ENCODE data around the gene PCDHA9. TPM values are rescaled to one million over a fixed set of nuclear protein-coding genes. Genes with fewer than 3 reads are reported as not detected.
A peak's percentile ranks its signal among the peaks of the same experiment; 100 is the strongest.
"Not testable (repeated sequence)": the region's sequence is repeated elsewhere in the genome, so short reads cannot be mapped to it uniquely, and the experiment has no call there.

The PCDHA9 gene
- total RNA-seq, 1 donor from 2014 or later = 0.32 TPM

GRCh38 chr5:140840978-140841962, 6.9 kb upstream of the PCDHA9 start, which contains the start of gene PCDHA8:
PCDHA8 (plus strand) TSS chr5:140841187; CDS start chr5:140841322, 135 bp downstream.
- no peak within 1 kb of the TSS for H3K27ac ChIP-seq
- peaks cover 23% of the 10 kb centered on the region for H3K27me3 ChIP-seq (ENCODE audit: low read depth)
- intact Hi-C loops (cut with DNase I) = no loop called here
- ATAC-seq (no peak), DNase-seq (no peak)
- no peak within 1 kb of the TSS for H3K4me3 ChIP-seq
- H3K4me1 ChIP-seq = no peaks in the 10 kb centered on the region
- H3K9me3 ChIP-seq = peaks cover 13% of the 10 kb centered on the region
- peak; percentile 10 for TF ChIP-seq CTCF (IDR thresholded peaks at IDR 0.05)
- H3K36me3 ChIP-seq = no peaks in the 10 kb centered on the region

- no peak overlapping the region for H3K27ac ChIP-seq
- TF ChIP-seq CTCF (IDR thresholded peaks at IDR 0.05) = no peak
- no peaks in the 10 kb centered on the region for H3K36me3 ChIP-seq
- no peaks in the 10 kb centered on the region for H3K4me1 ChIP-seq
- ATAC-seq (no peak), DNase-seq (no peak)
- H3K27me3 ChIP-seq (ENCODE audit: low read depth) = peaks cover 21% of the 10 kb centered on the region
- peaks cover 13% of the 10 kb centered on the region for H3K9me3 ChIP-seq
- intact Hi-C loops (cut with DNase I) = no loop called here
- H3K4me3 ChIP-seq = no peak overlapping the region
Measured at GRCh38 chr5:140842798-140843733, 5.1 kb upstream of the PCDHA9 start.

- DNase-seq; H3K4me3 ChIP-seq; H3K36me3 ChIP-seq; H3K4me1 ChIP-seq; ATAC-seq; H3K27ac ChIP-seq; H3K9me3 ChIP-seq; intact Hi-C loops (cut with DNase I): not testable (repeated sequence)
- peaks cover 22% of the 10 kb centered on the region for H3K27me3 ChIP-seq (ENCODE audit: low read depth)
Measured at GRCh38 chr5:140849831-140850634, 1.9 kb downstream of the PCDHA9 start.

- Histone ChIP-seq H3K4me3 (peak within 1 kb of the TSS; percentile 32), H3K27ac (no peak within 1 kb of the TSS)
- no peak for DNase-seq
Measured at GRCh38 chr5:140855772-140856674, 7.8 kb downstream of the PCDHA9 start, which contains the start of gene PCDHA10. PCDHA10 (plus strand) TSS chr5:140855897; CDS start chr5:140856049, 152 bp downstream.

More at GRCh38 chr5:140855772-140856674, 7.8 kb downstream of the PCDHA9 start, which contains the start of gene PCDHA10:
- peak; percentile 16 for TF ChIP-seq CTCF (IDR thresholded peaks at IDR 0.05)
- no peaks in the 10 kb centered on the region for H3K4me1 ChIP-seq
- intact Hi-C loops (cut with DNase I) = no loop called here
- no peak for ATAC-seq
- H3K27me3 ChIP-seq (ENCODE audit: low read depth) = no peaks in the 10 kb centered on the region
- H3K9me3 ChIP-seq = peaks cover 3% of the 10 kb centered on the region
- no peaks in the 10 kb centered on the region for H3K36me3 ChIP-seq

Measured in lower lobe of right lung (tissue), 2 donors.